Small intestine (tissue), 7 donors: ENCODE data around the gene FBXO28. TPM values are rescaled to one million over a fixed set of nuclear protein-coding genes. Genes with fewer than 3 reads are reported as not detected.

Experiments
- DNase-seq, 2 donors: peaks; one replicate each; pipeline versions ENCODE4 v3.0.0 to v3.0.0-alpha.2; 2013
- FAIRE-seq: peaks from 2 replicates; lab custom pipeline; 2012; peaks lifted over from hg19 to GRCh38; lab: Jason Lieb, UNC
- H3K27ac ChIP-seq, 3 donors: one replicate each; pipeline ENCODE4 v1.5.1; 2013; ENCODE audit warnings: low read length in 2 of 3, mild to moderate bottlenecking in 2 of 3, control low read depth in 1 of 3, inconsistent platforms in 1 of 3, low read depth in 1 of 3, moderate library complexity in 1 of 3
- H3K27me3 ChIP-seq, 3 donors: one replicate each; pipeline ENCODE4 v1.6.1; 2013; ENCODE audit warnings: low read length in 3 of 3, inconsistent platforms in 1 of 3; ENCODE audit not compliant: control insufficient read depth in 3 of 3, insufficient read depth in 3 of 3
- H3K36me3 ChIP-seq, 3 donors: one replicate each; pipeline ENCODE4 v1.6.1; 2013; ENCODE audit warnings: low read length in 3 of 3, inconsistent platforms in 1 of 3, low read depth in 1 of 3, mild to moderate bottlenecking in 1 of 3, moderate library complexity in 1 of 3; ENCODE audit not compliant: control insufficient read depth in 3 of 3, insufficient read depth in 2 of 3
- H3K4me1 ChIP-seq, 3 donors: one replicate each; pipeline ENCODE4 v1.6.1; 2013; ENCODE audit warnings: low read length in 2 of 3, inconsistent platforms in 1 of 3, low read depth in 1 of 3, mild to moderate bottlenecking in 1 of 3, moderate library complexity in 1 of 3; ENCODE audit not compliant: control insufficient read depth in 3 of 3, insufficient read depth in 2 of 3
- H3K4me3 ChIP-seq, 3 donors: one replicate each; pipeline ENCODE4 v1.5.1; 2013; ENCODE audit warnings: low read length in 3 of 3, control low read depth in 1 of 3, inconsistent platforms in 1 of 3, low read depth in 1 of 3, mild to moderate bottlenecking in 1 of 3, moderate library complexity in 1 of 3
- H3K9me3 ChIP-seq, 2 donors: one replicate each; pipeline ENCODE4 v1.6.1; 2013; ENCODE audit warnings: low read depth in 1 of 2, low read length in 1 of 2; ENCODE audit not compliant: control insufficient read depth in 2 of 2, insufficient read depth in 1 of 2
- WGBS, 3 donors: extraction: QIAGEN DNeasy Blood & Tissue Kit; methylation state at CpG; one replicate each; pipeline ENCODE4 v1.1.7; 2013; 5-methylcytosine and 5-hydroxymethylcytosine counted together
- polyA plus RNA-seq, 4 donors: library from polyadenylated mRNA; stranded (reverse) in 3 of 4; unstranded in 1 of 4; fragments of 200-250 nt in 3 of 4; fragments of 120-200 nt in 1 of 4; gene quantifications; one replicate each; pipeline versions ENCODE4 v1.2.1 to v1.2.3, GENCODE V29; 2013
- donor health status: healthy with polysubstance abuse.
- donor health status: control.
- donor health status: control.
- donor health status: Bipolar disorder and iron deficiency.
- donor health status: healthy.

FBXO28 gene
- polyA plus RNA-seq, 4 donors, result 7.8 to 26.8 (median 9.4) TPM

DNA sequence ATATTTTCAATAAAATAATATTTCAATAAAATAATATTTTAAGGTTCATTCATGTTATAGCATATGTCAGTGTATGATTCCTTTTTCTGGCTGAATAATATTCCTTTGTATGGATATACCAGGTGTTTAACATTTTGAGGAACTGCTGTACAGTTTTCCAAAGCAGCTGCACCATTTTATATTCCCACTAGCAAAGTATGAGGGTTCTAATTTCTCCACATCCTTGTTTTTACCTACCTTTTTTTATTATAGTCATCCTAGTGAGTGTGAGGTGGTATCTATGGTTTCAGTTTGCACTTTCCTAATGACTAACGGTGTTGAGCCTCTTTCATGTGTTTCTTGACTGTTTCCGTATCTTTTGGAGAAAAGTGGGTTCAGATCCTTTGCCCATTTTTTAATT, 74.4 kb downstream of the FBXO28 start:
- Histone ChIP-seq H3K9me3 (peaks cover 0 to 3% of the 10 kb centered on the region in 2 donors), H3K27ac (no peak overlapping the region), H3K4me3 (no peak overlapping the region), H3K36me3 (peaks cover 2 to 25% (median 5%) of the 10 kb centered on the region in 3 donors), H3K27me3 (no peaks in the 10 kb centered on the region), H3K4me1 (peaks cover 1 to 9% (median 3%) of the 10 kb centered on the region in 3 donors)
- FAIRE-seq (no peak), DNase-seq (no peak)
- 72 to 90% (median 82%) methylated on average over 2 of the region's 2 CpGs for WGBS, 3 donors

DNA sequence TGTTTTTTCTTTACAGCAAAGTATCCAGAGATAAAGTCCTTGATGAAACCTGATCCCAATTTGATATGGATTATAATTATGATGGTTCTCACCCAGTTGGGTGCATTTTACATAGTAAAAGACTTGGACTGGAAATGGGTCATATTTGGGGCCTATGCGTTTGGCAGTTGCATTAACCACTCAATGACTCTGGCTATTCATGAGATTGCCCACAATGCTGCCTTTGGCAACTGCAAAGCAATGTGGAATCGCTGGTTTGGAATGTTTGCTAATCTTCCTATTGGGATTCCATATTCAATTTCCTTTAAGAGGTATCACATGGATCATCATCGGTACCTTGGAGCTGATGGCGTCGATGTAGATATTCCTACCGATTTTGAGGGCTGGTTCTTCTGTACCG, 75.7 kb downstream of the FBXO28 start:
- H3K27me3 ChIP-seq, result no peaks in the 10 kb centered on the region
- no peak overlapping the region for H3K4me3 ChIP-seq
- no peak overlapping the region for H3K27ac ChIP-seq
- WGBS, 3 donors, result 96 to 97% (median 96%) methylated on average over 7 of the region's 7 CpGs
- no peak for DNase-seq
- peaks cover 1 to 3% (median 2%) of the 10 kb centered on the region in 3 donors for H3K4me1 ChIP-seq
- peaks cover 0 to 3% of the 10 kb centered on the region in 2 donors for H3K9me3 ChIP-seq
- H3K36me3 ChIP-seq, result peaks cover 2 to 32% (median 8%) of the 10 kb centered on the region in 3 donors
- FAIRE-seq, result no peak

GRCh38 chr1:224192082-224192788, 78.3 kb downstream of the FBXO28 start:
- H3K27me3 ChIP-seq, result no peaks in the 10 kb centered on the region
- WGBS, 3 donors, result 59 to 74% (median 64%) methylated on average over 5 of the region's 5 CpGs
- H3K36me3 ChIP-seq, result peaks cover 2 to 24% (median 8%) of the 10 kb centered on the region in 3 donors
- FAIRE-seq (no peak), DNase-seq (no peak)
- H3K9me3 ChIP-seq, result peaks cover 0 to 3% of the 10 kb centered on the region in 2 donors
- H3K27ac ChIP-seq, result no peak overlapping the region
- peaks cover 3 to 15% (median 4%) of the 10 kb centered on the region in 3 donors for H3K4me1 ChIP-seq
- no peak overlapping the region for H3K4me3 ChIP-seq

- no peaks in the 10 kb centered on the region for H3K9me3 ChIP-seq
- 91 to 93% (median 92%) methylated on average over 8 of the region's 8 CpGs for WGBS, 3 donors
- H3K4me3 ChIP-seq, result no peak overlapping the region
- H3K4me1 ChIP-seq, result peaks cover 2 to 17% (median 3%) of the 10 kb centered on the region in 3 donors
- peaks cover 2 to 19% (median 8%) of the 10 kb centered on the region in 3 donors for H3K36me3 ChIP-seq
- FAIRE-seq, result no peak
- DNase-seq, result no peak
- no peak overlapping the region for H3K27ac ChIP-seq
- no peaks in the 10 kb centered on the region for H3K27me3 ChIP-seq
These were observed 79.5 kb downstream of the FBXO28 start for GRCh38 chr1:224193319-224193966.

- Histone ChIP-seq H3K27ac (peak overlapping the region in 1 of 3 donors; percentile 82), H3K9me3 (no peaks in the 10 kb centered on the region), H3K27me3 (no peaks in the 10 kb centered on the region), H3K4me1 (peaks cover 2 to 30% (median 3%) of the 10 kb centered on the region in 3 donors), H3K4me3 (no peak overlapping the region), H3K36me3 (peaks cover 1 to 18% (median 3%) of the 10 kb centered on the region in 3 donors)
- FAIRE-seq (no peak), DNase-seq (peak; percentile 53 to 80)
- WGBS, 3 donors, result 52 to 66% (median 63%) methylated on average over 5 of the region's 5 CpGs
These were observed 83.1 kb downstream of the FBXO28 start for GRCh38 chr1:224196813-224197600.

GRCh38 chr1:224198572-224198971, 84.7 kb downstream of the FBXO28 start:
- no peaks in the 10 kb centered on the region for H3K9me3 ChIP-seq
- no peak for FAIRE-seq
- 78 to 90% (median 89%) methylated on average over 4 of the region's 4 CpGs for WGBS, 3 donors
- no peaks in the 10 kb centered on the region for H3K27me3 ChIP-seq
- peaks cover 0 to 12% (median 3%) of the 10 kb centered on the region in 3 donors for H3K36me3 ChIP-seq
- H3K4me1 ChIP-seq, result peaks cover 2 to 33% (median 3%) of the 10 kb centered on the region in 3 donors
- no peak for DNase-seq
- H3K27ac ChIP-seq, result no peak overlapping the region
- H3K4me3 ChIP-seq, result no peak overlapping the region

- Histone ChIP-seq H3K9me3 (no peaks in the 10 kb centered on the region), H3K4me1 (peaks cover 2 to 39% (median 3%) of the 10 kb centered on the region in 3 donors), H3K27me3 (no peaks in the 10 kb centered on the region), H3K36me3 (peaks cover 0 to 7% (median 0%) of the 10 kb centered on the region in 3 donors), H3K4me3 (no peak overlapping the region), H3K27ac (no peak overlapping the region)
- FAIRE-seq (no peak), DNase-seq (peak in 1 of 2 donors; percentile 22)
- WGBS, 3 donors, result 16 to 58% (median 40%) methylated on average over 2 of the region's 2 CpGs
These were observed 85.8 kb downstream of the FBXO28 start for GRCh38 chr1:224199679-224200078.

DNA sequence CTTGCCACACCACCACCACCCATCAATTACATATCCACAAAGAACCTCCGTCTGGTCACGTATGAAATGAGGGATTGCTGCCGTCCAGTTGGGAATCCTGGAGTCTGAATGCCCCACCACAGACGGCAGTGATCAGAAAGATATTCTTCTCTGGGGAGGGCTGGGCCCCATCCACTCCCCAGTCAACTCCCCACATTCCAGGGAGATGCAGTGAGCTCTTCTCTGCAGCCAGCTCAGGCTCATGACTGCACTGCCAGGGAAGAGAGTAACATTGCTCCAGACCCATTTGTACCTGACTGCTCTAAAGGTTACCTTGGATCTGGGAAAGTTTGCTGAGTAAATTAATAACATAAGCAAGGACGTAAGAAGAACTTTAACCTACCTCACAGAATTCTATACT, 87.5 kb downstream of the FBXO28 start:
- DNase-seq (peak; percentile 42 to 72), FAIRE-seq (no peak)
- no peaks in the 10 kb centered on the region for H3K9me3 ChIP-seq
- peaks cover 0 to 42% (median 4%) of the 10 kb centered on the region in 3 donors for H3K4me1 ChIP-seq
- no peak overlapping the region for H3K4me3 ChIP-seq
- H3K27ac ChIP-seq, result peak overlapping the region in 1 of 3 donors; percentile 84
- H3K36me3 ChIP-seq, result peaks cover 0 to 4% (median 0%) of the 10 kb centered on the region in 3 donors
- WGBS, 3 donors, result 64 to 83% (median 75%) methylated on average over 5 of the region's 5 CpGs
- no peaks in the 10 kb centered on the region for H3K27me3 ChIP-seq
